Stomach (tissue), 9 donors: ENCODE data around the gene IGDCC3. TPM values are rescaled to one million over a fixed set of nuclear protein-coding genes. Genes with fewer than 3 reads are reported as not detected.
"Not testable (repeated sequence)": the region's sequence is repeated elsewhere in the genome, so short reads cannot be mapped to it uniquely, and the experiment has no call there.

Experiments
- DNase-seq, 2 donors: peaks; one replicate each; pipeline versions ENCODE4 v3.0.0 to v3.0.0-alpha.2; 2013 to 2019
- H3K27ac ChIP-seq, 5 donors: fragments of 200-600 bp in 4 of 5; sonication (generic) in 4 of 5; one replicate each; pipeline ENCODE4 v1.5.1; 2013 to 2019; ENCODE audit warnings: mild to moderate bottlenecking in 1 of 5, moderate library complexity in 1 of 5
- H3K27me3 ChIP-seq, 3 donors: fragments of 200-600 bp; sonication (generic); one replicate each; pipeline ENCODE4 v1.5.1; 2017 to 2019; ENCODE audit warnings: mixed run types in 1 of 3
- H3K36me3 ChIP-seq, 4 donors: fragments of 200-600 bp; sonication (generic); 1 replicate in 3 of 4; 2 replicates in 1 of 4; pipeline ENCODE4 v1.5.1; 2016 to 2019
- H3K4me1 ChIP-seq, 4 donors: fragments of 200-600 bp; sonication (generic); one replicate each; pipeline ENCODE4 v1.5.1; 2016 to 2019
- H3K4me3 ChIP-seq, 4 donors: fragments of 200-600 bp; sonication (generic) in 3 of 4; one replicate each; pipeline ENCODE4 v1.5.1; 2016 to 2019; ENCODE audit warnings: mild to moderate bottlenecking in 1 of 4
- H3K9me3 ChIP-seq, 4 donors: fragments of 200-600 bp; sonication (generic); one replicate each; pipeline ENCODE4 v1.5.1; 2016 to 2019
- CTCF ChIP-seq, 7 experiments: fragments of 450-650 bp in 4 of 7; fragments of 200-600 bp in 3 of 7; sonication (generic) in 3 of 7; IDR thresholded peaks; one replicate each; pipeline ENCODE4 v1.5.1; 2016 to 2019; ENCODE audit warnings: antibody characterized with exemption in 7 of 7, control low read depth in 2 of 7, mild to moderate bottlenecking in 1 of 7
- EP300 ChIP-seq: sonication (generic); formaldehyde crosslinking; IDR thresholded peaks from one replicate; pipeline ENCODE4 v1.6.1; 2017; ENCODE audit warnings: antibody characterized with exemption
- POLR2A ChIP-seq, 4 donors: fragments of 450-650 bp; IDR thresholded peaks; one replicate each; pipeline ENCODE4 v1.6.1; 2016; ENCODE audit warnings: antibody characterized with exemption in 4 of 4, control low read depth in 2 of 4, mild to moderate bottlenecking in 1 of 4, moderate library complexity in 1 of 4
- POLR2AphosphoS5 ChIP-seq, 3 donors: sonication (generic); formaldehyde crosslinking; IDR thresholded peaks; one replicate each; pipeline ENCODE4 v1.6.1; 2016; ENCODE audit warnings: antibody characterized with exemption in 3 of 3
- WGBS, 5 donors: extraction: QIAGEN DNeasy Blood & Tissue Kit in 3 of 5; methylation state at CpG; one replicate each; pipeline versions ENCODE4 v1.1.5 to v1.1.7; 2013 to 2018; 5-methylcytosine and 5-hydroxymethylcytosine counted together
- intact Hi-C: fragments of 100-400 bp; cut with DNase I; formaldehyde crosslinking; loops from one replicate; pipeline ENCODE4 v1.15.1; 2023; ENCODE audit warnings: low total_unique reads
- polyA plus RNA-seq, 3 donors: library from polyadenylated mRNA; stranded (reverse); fragments of 200-250 nt; gene quantifications; one replicate each; pipeline ENCODE4 v1.2.3, GENCODE V29; 2013
- total RNA-seq, 5 donors: library from RNA; depleted of rRNA; stranded (reverse); fragments of >200 nt; gene quantifications; one replicate each; pipeline versions ENCODE4 v1.1.0 to v1.2.3, GENCODE V29; 2014 to 2016
- donor health status: healthy with polysubstance abuse.
- donor health status: Bipolar disorder and iron deficiency.
- donor health status: healthy.

Gene IGDCC3
- total and polyA plus RNA-seq, 8 donors, result 0.08 to 5.8 (median 0.89) TPM; not detected in 4

DNA sequence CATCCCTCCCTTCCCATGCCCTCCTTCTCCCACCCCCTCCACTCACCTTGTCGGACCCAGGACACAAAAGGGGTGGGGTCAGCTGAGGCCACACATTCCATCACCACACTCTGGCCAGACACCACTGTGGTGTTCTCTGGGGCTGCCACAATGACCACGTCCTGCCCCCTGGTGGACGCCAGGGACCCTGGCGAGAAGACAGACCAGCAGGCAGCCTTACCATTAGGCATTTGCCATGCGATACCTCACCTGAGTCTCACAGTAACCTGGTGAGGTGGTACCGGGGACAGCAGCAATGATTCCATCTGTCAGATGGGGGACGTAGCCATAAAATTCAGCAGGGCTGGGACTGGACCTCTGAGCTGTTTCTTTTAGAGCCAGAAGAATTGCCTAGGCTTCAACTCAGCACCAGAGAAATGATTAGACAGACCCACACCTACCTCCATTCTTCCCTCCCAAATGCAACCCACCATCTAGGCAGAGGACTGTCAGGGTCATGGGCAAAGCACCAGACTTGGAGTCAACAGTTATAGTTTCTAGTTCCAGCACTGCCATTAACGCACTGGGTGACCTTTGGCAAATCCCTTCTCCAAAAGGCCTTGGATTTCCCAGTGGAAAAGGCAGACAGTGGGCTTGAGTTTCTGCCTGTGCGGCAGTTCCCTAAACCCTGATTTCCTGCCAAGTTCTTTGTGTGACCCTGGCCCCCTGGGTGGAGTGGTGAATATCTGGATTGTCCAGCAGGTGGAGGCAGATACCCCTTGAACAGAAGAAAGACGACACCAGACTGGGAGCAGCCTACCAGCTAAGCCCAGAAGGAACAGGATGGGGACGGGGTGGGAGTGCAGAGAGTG lies 23.2 kb upstream of the IGDCC3 start:
- peak; percentile 68 to 90 for DNase-seq
- Histone ChIP-seq H3K4me1 (peaks cover 0 to 19% (median 10%) of the 10 kb centered on the region in 4 donors), H3K9me3 (no peaks in the 10 kb centered on the region), H3K4me3 (no peak overlapping the region), H3K27me3 (peaks cover 0 to 48% (median 14%) of the 10 kb centered on the region in 3 donors), H3K27ac (no peak overlapping the region), H3K36me3 (no peaks in the 10 kb centered on the region)
- peak in 5 of 7 experiments; percentile 43 to 58 (median 57) for TF ChIP-seq CTCF (IDR thresholded peaks at IDR 0.05)
- TF ChIP-seq POLR2AphosphoS5 (IDR thresholded peaks at IDR 0.05), result no peak
- TF ChIP-seq EP300, result no peak
- intact Hi-C loops, result no loop called here
- 15 to 26% (median 24%) methylated on average over 7 to 11 of the region's 11 CpGs for WGBS, 5 donors

DNA sequence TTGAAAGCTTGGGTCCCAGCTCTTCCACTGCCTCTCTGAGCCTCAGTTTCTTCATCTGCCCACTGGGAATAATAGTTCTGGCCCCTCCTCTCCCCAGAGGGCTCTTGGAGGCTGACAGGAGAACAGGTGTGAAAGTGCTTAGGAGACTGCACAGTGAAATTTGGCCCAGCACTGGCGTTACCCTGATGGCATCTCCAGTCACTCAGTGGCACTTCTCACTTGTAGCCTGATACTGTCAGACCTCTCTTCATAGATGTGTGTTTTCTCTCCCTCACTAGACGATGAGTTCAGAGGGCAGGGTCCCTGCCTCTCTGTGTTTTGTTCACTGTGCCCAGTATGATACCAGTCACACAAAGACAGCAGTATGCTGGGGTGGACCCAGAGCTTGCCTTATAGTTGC lies 22.2 kb upstream of the IGDCC3 start:
- no peak for DNase-seq
- H3K36me3 ChIP-seq, result no peaks in the 10 kb centered on the region
- intact Hi-C loops, result no loop called here
- peaks cover 0 to 27% (median 16%) of the 10 kb centered on the region in 4 donors for H3K4me1 ChIP-seq
- TF ChIP-seq POLR2AphosphoS5 (IDR thresholded peaks at IDR 0.05), result no peak
- TF ChIP-seq POLR2A (IDR thresholded peaks at IDR 0.05), result no peak
- TF ChIP-seq CTCF (IDR thresholded peaks at IDR 0.05), result no peak
- no peak for TF ChIP-seq EP300
- WGBS, 5 donors, result 73 to 86% (median 76%) methylated on average over 2 of the region's 2 CpGs
- no peaks in the 10 kb centered on the region for H3K9me3 ChIP-seq
- H3K27ac ChIP-seq, result no peak overlapping the region
- H3K4me3 ChIP-seq, result no peak overlapping the region
- peaks cover 0 to 58% (median 24%) of the 10 kb centered on the region in 3 donors for H3K27me3 ChIP-seq

- intact Hi-C loops, result no loop called here
- no peak for DNase-seq
- TF ChIP-seq CTCF (IDR thresholded peaks at IDR 0.05) (no peak), EP300 (no peak), POLR2AphosphoS5 (IDR thresholded peaks at IDR 0.05) (no peak), POLR2A (IDR thresholded peaks at IDR 0.05) (no peak)
- H3K36me3 ChIP-seq, result no peaks in the 10 kb centered on the region
- peaks cover 0 to 27% (median 16%) of the 10 kb centered on the region in 4 donors for H3K4me1 ChIP-seq
- H3K27me3 ChIP-seq, result peaks cover 0 to 65% (median 33%) of the 10 kb centered on the region in 3 donors
- no peaks in the 10 kb centered on the region for H3K9me3 ChIP-seq
- WGBS, 5 donors, result 76 to 82% (median 80%) methylated on average over 10 to 11 of the region's 11 CpGs
- no peak overlapping the region for H3K4me3 ChIP-seq
- H3K27ac ChIP-seq, result no peak overlapping the region
Measured at GRCh38 chr15:65399001-65399706, 21.4 kb upstream of the IGDCC3 start.

DNA sequence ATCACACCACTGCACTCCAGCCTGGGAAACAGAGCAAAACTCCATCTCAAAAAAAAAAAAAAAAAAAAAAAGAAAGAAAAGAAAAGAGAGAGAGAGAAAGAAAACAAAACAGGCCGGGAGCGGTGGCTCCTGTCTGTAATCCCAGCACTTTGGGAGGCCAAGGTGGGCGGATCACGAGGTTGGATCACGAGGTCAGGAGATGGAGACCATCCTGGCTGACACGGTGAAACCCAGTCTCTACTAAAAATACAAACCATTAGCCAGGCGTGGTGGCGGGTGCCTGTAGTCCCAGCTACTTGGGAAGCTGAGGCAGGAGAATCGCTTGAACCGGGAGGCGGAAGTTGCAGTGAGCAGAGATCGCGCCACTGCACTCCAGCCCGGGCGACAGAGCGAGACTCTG lies 20.7 kb upstream of the IGDCC3 start:
- H3K36me3 ChIP-seq, H3K27ac ChIP-seq, H3K9me3 ChIP-seq, H3K4me3 ChIP-seq, intact Hi-C loops, DNase-seq: not testable (repeated sequence)
- Histone ChIP-seq H3K27me3 (peaks cover 0 to 65% (median 39%) of the 10 kb centered on the region in 3 donors), H3K4me1 (peaks cover 0 to 27% (median 16%) of the 10 kb centered on the region in 4 donors)
- WGBS, 5 donors, result 84 to 92% (median 92%) methylated on average over 16 of the region's 16 CpGs
